ENCODE data around the gene NPDC1.

NPDC1 gene

DNA sequence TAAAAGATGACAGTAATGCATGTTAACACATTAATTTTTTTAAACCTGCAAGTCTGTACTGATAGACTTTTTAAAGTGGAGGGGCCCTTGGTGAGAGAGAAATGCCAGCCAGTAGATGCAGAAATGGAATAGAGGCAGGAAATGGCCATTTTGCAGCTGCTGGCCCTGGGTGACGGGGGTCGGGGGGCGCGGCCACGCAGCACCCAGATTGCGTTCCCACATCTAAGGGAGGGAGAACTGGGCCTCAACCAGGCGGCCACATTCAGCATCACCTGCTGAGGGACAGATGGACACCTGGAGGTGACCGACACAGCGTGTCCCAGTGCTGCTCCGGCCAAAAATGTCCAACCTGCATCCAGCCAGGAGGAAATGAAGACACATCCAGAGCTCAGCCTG, 43.3 kb downstream of the NPDC1 start:
- Histone ChIP-seq H3K79me2 (ENCODE audit: insufficient read depth, low read length) (no peaks in the 10 kb centered on the region), H3K27ac (ENCODE audit: low read depth, low read length, poor library complexity, severe bottlenecking) (no peak overlapping the region), H3K4me1 (ENCODE audit: insufficient read depth, low read length, severe bottlenecking) (peaks cover 7% of the 10 kb centered on the region), H2AFZ (ENCODE audit: low read length) (no peak overlapping the region), H3F3A (ENCODE audit: insufficient read depth, low read length) (no peaks in the 10 kb centered on the region), H4K20me1 (ENCODE audit: insufficient read depth, low read length) (no peaks in the 10 kb centered on the region), H3K4me3 (ENCODE audit: low read depth, low read length, poor library complexity, severe bottlenecking) (no peak overlapping the region), H3K9ac (ENCODE audit: low read length) (no peak overlapping the region), H3K4me2 (ENCODE audit: low read length) (no peak overlapping the region), H3K27me3 (ENCODE audit: insufficient read depth, low read length) (no peaks in the 10 kb centered on the region), H3K36me3 (ENCODE audit: insufficient read depth, low read length) (no peaks in the 10 kb centered on the region), H3K9me2 (ENCODE audit: low read depth, low read length) (no peaks in the 10 kb centered on the region), H3K9me3 (ENCODE audit: low read length) (no peaks in the 10 kb centered on the region)
- TF ChIP-seq, protein P1, sequence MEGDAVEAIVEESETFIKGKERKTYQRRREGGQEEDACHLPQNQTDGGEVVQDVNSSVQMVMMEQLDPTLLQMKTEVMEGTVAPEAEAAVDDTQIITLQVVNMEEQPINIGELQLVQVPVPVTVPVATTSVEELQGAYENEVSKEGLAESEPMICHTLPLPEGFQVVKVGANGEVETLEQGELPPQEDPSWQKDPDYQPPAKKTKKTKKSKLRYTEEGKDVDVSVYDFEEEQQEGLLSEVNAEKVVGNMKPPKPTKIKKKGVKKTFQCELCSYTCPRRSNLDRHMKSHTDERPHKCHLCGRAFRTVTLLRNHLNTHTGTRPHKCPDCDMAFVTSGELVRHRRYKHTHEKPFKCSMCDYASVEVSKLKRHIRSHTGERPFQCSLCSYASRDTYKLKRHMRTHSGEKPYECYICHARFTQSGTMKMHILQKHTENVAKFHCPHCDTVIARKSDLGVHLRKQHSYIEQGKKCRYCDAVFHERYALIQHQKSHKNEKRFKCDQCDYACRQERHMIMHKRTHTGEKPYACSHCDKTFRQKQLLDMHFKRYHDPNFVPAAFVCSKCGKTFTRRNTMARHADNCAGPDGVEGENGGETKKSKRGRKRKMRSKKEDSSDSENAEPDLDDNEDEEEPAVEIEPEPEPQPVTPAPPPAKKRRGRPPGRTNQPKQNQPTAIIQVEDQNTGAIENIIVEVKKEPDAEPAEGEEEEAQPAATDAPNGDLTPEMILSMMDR (IDR thresholded peaks at IDR 0.05; ENCODE audit: low read length) = no peak
- no peak for TF ChIP-seq EZH2 (IDR thresholded peaks at IDR 0.05; ENCODE audit: borderline replicate concordance, low read length)

DNA sequence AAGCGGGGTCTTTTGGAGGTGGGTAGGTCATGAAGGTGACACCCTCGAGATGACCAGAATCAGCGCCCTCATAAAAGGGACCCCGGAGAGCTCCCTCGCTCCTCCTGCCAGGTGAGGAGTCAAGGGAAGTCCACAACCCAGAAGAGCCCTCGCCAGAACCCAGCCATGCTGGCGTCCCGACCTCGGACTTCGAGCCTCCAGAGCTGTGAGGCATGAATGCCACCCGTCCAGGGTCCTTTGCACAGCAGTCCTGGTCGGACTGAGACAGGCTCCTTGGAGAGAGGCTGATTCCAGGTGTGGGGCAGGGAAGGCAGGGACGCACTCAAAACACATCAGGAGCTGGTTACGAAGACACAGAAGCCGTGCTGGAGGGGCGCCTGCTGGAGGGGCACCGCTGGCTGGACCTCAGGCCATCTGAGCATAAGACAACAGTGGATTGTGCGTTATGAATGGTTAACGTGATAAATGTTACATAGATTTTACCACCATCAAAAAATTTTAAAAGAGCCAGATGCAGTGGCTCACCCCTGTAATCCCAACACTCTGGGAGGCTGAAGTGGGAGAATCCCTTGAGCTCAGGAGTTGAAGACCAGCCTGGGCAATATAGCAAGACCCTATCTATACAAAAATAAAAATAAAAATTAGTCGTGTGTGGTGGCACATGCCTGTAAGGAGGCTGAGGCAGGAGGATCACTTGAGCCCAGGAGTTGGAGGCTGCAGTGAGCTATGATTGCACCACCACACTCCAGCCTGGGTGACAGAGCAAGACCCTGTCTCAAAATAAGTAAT, 43.9 kb downstream of the NPDC1 start:
- H2AFZ ChIP-seq (ENCODE audit: low read length) = no peak overlapping the region
- no peak overlapping the region for H3K27ac ChIP-seq (ENCODE audit: low read depth, low read length, poor library complexity, severe bottlenecking)
- H3K79me2 ChIP-seq (ENCODE audit: insufficient read depth, low read length) = no peaks in the 10 kb centered on the region
- no peak overlapping the region for H3K4me2 ChIP-seq (ENCODE audit: low read length)
- H3K9me2 ChIP-seq (ENCODE audit: low read depth, low read length) = no peaks in the 10 kb centered on the region
- no peaks in the 10 kb centered on the region for H4K20me1 ChIP-seq (ENCODE audit: insufficient read depth, low read length)
- no peaks in the 10 kb centered on the region for H3F3A ChIP-seq (ENCODE audit: insufficient read depth, low read length)
- no peaks in the 10 kb centered on the region for H3K27me3 ChIP-seq (ENCODE audit: insufficient read depth, low read length)
- no peaks in the 10 kb centered on the region for H3K36me3 ChIP-seq (ENCODE audit: insufficient read depth, low read length)
- H3K9me3 ChIP-seq (ENCODE audit: low read length) = no peaks in the 10 kb centered on the region
- no peak overlapping the region for H3K4me3 ChIP-seq (ENCODE audit: low read depth, low read length, poor library complexity, severe bottlenecking)
- TF ChIP-seq, protein P1 (IDR thresholded peaks at IDR 0.05; ENCODE audit: low read length) = no peak
- no peak for TF ChIP-seq EZH2 (IDR thresholded peaks at IDR 0.05; ENCODE audit: borderline replicate concordance, low read length)
- H3K4me1 ChIP-seq (ENCODE audit: insufficient read depth, low read length, severe bottlenecking) = peaks cover 7% of the 10 kb centered on the region
- no peak overlapping the region for H3K9ac ChIP-seq (ENCODE audit: low read length)

DNA sequence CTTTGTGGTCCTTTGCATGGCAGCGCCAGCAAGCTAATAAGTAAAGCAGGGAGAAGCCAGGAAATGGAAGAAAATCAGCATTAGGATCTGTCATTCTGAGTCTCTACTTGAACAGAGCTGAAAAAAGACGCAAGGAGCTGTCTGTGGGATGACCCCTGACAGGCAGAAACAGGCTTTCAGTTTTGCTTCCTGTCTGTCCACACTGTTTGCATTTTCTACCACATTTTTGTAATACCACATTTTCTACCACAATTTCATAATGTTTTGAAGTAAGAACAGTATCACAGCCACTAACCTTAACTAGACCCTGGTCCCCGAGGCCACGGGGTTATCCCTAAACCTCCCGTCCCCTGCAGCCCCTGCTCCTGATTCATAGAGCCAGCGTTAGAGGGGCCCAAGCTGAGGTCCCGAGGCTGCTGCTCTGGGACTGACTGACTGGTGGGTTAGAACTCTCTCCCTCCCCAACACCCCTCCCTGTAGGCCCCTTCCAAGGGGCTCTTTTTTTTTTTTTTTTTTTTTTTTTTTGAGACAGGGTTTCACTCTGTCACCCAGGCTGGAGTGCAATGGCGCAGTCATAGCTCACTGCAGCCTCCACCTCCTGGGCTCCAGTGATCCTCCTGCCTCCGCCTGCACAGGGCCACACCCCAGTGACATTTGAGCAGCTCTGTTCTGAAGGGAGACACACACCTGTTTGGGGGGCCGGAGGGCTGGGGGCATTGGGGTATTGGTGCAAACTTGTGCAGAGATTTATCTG, 45.6 kb downstream of the NPDC1 start:
- H3K4me1 ChIP-seq (ENCODE audit: insufficient read depth, low read length, severe bottlenecking) = peaks cover 15% of the 10 kb centered on the region
- TF ChIP-seq, protein P1 (IDR thresholded peaks at IDR 0.05; ENCODE audit: low read length) = no peak
- no peak for TF ChIP-seq EZH2 (IDR thresholded peaks at IDR 0.05; ENCODE audit: borderline replicate concordance, low read length)
- no peaks in the 10 kb centered on the region for H3K9me2 ChIP-seq (ENCODE audit: low read depth, low read length)
- H3K79me2 ChIP-seq (ENCODE audit: insufficient read depth, low read length) = no peaks in the 10 kb centered on the region
- no peaks in the 10 kb centered on the region for H4K20me1 ChIP-seq (ENCODE audit: insufficient read depth, low read length)
- no peaks in the 10 kb centered on the region for H3F3A ChIP-seq (ENCODE audit: insufficient read depth, low read length)
- H2AFZ ChIP-seq (ENCODE audit: low read length) = no peak overlapping the region
- no peaks in the 10 kb centered on the region for H3K9me3 ChIP-seq (ENCODE audit: low read length)
- H3K4me2 ChIP-seq (ENCODE audit: low read length) = no peak overlapping the region
- no peaks in the 10 kb centered on the region for H3K36me3 ChIP-seq (ENCODE audit: insufficient read depth, low read length)
- no peak overlapping the region for H3K9ac ChIP-seq (ENCODE audit: low read length)
- no peak overlapping the region for H3K27ac ChIP-seq (ENCODE audit: low read depth, low read length, poor library complexity, severe bottlenecking)
- no peak overlapping the region for H3K4me3 ChIP-seq (ENCODE audit: low read depth, low read length, poor library complexity, severe bottlenecking)
- H3K27me3 ChIP-seq (ENCODE audit: insufficient read depth, low read length) = no peaks in the 10 kb centered on the region

All from OCI-LY1 (cell line).